Panc1 (cell line): ENCODE data around the gene SRP68. TPM values are rescaled to one million over a fixed set of nuclear protein-coding genes. Genes with fewer than 3 reads are reported as not detected.

Source experiments
- ATAC-seq: fragments of 200-7000 bp; cut with Tn5 transposase; 2 replicates; pipeline ENCODE4 v1.9.1; 2020; ENCODE audit warnings: mild to moderate bottlenecking, moderate library complexity
- BruUV-seq: library from RNA; stranded (reverse); fragments of 400-500 nt; replicated peaks from 2 replicates; lab custom pipeline; 2021; lab: Mats Ljungman, UMichigan
- CTCF ChIA-PET: fragments of 300-600 bp; sonication (Branson Sonifier 250); formaldehyde crosslinking; loops from one replicate; lab custom pipeline; 2022; ENCODE audit warnings: antibody characterized with exemption; lab: Charles Lee
- POLR2A ChIA-PET: fragments of 300-600 bp; sonication (Branson Sonifier 250); formaldehyde crosslinking; loops from one replicate; lab custom pipeline; 2022; ENCODE audit warnings: antibody characterized with exemption; lab: Charles Lee
- DNase-seq: peaks from one replicate; pipeline ENCODE4 v3.0.0-alpha.2; 2010; ENCODE audit warnings: low read depth, low spot score
- H3K27ac ChIP-seq: 2 replicates; pipeline ENCODE4 v1.5.1; 2011; ENCODE audit warnings: mild to moderate bottlenecking, low read length, inconsistent platforms
- H3K27me3 ChIP-seq: fragments of 200-500 bp; sonication (Bioruptor generic); 2 replicates; pipeline ENCODE4 v1.6.0; 2014; ENCODE audit warnings: low read length, inconsistent platforms; ENCODE audit not compliant: control insufficient read depth, insufficient read depth
- H3K36me3 ChIP-seq: fragments of 200-500 bp; sonication (Bioruptor generic); 2 replicates; pipeline ENCODE4 v1.5.1; 2014; ENCODE audit warnings: inconsistent platforms, mild to moderate bottlenecking, low read length, moderate library complexity; ENCODE audit not compliant: control insufficient read depth, insufficient read depth
- H3K4me1 ChIP-seq: 2 replicates; pipeline ENCODE4 v1.5.1; 2011; ENCODE audit warnings: inconsistent platforms, mild to moderate bottlenecking, low read length, moderate library complexity; ENCODE audit not compliant: control insufficient read depth, insufficient read depth
- H3K4me3 ChIP-seq, 2 experiments: 2 replicates each; pipeline ENCODE4 v1.5.1; 2011 to 2012; ENCODE audit warnings: low read depth in 2 of 2, low read length in 2 of 2, mild to moderate bottlenecking in 2 of 2, inconsistent platforms in 1 of 2, moderate library complexity in 1 of 2
- H3K9me3 ChIP-seq: fragments of 200-500 bp; sonication (Bioruptor generic); 2 replicates; pipeline ENCODE4 v1.5.1; 2014; ENCODE audit warnings: low read depth, mild to moderate bottlenecking, inconsistent platforms, low read length, moderate library complexity; ENCODE audit not compliant: control insufficient read depth, insufficient read depth
- CTCF ChIP-seq: fragments of 450-650 bp; IDR thresholded peaks from 2 replicates; pipeline ENCODE4 v1.5.1; 2017; ENCODE audit warnings: mild to moderate bottlenecking
- POLR2AphosphoS5 ChIP-seq: IDR thresholded peaks from 2 replicates; pipeline ENCODE4 v1.6.1; 2012; ENCODE audit warnings: mild to moderate bottlenecking, low read depth, low read length, moderate library complexity
- REST ChIP-seq, 2 experiments: IDR thresholded peaks; 2 replicates each; pipeline ENCODE4 v1.6.1; 2011 to 2012; ENCODE audit warnings: low read depth in 2 of 2, control low read depth in 1 of 2, low read length in 1 of 2, mild to moderate bottlenecking in 1 of 2, moderate library complexity in 1 of 2; ENCODE audit not compliant: insufficient read depth in 1 of 2
- SIN3A ChIP-seq: IDR thresholded peaks from 2 replicates; pipeline ENCODE4 v1.6.1; 2012; ENCODE audit warnings: low read depth, mild to moderate bottlenecking, low read length, moderate library complexity, borderline replicate concordance; ENCODE audit not compliant: insufficient read depth
- TCF7L2 ChIP-seq: IDR thresholded peaks from 2 replicates; pipeline ENCODE4 v1.6.1; 2011; ENCODE audit warnings: mild to moderate bottlenecking, low read depth, low read length, inconsistent platforms
- in situ Hi-C: cut with HindIII; loops from 2 replicates; pipeline ENCODE4 v1.10.0; 2016; ENCODE audit warnings: low sequenced_read_pairs, low pct_unique_long_range_greater_than_20kb
- intact Hi-C: fragments of 100-400 bp; cut with micrococcal nuclease; formaldehyde crosslinking; loops from one replicate; pipeline ENCODE4 v1.10.0; 2022; ENCODE audit not compliant: unreplicated experiment
- total RNA-seq: library from RNA; stranded (reverse); gene quantifications from one replicate; pipeline ENCODE4 v1.2.1, GENCODE V29; 2021; ENCODE audit not compliant: unreplicated experiment

SRP68 gene
- total RNA-seq, 1 experiment from 2014 or later: 100 TPM

GRCh38 chr17:76075364-76076145 is 3.2 kb upstream of the SRP68 start:
- in situ Hi-C loops: no loop called here
- Histone ChIP-seq H3K36me3 (peaks cover 7% of the 10 kb centered on the region; the same call in 1 of the 2 replicates), H3K9me3 (no peaks in the 10 kb centered on the region), H3K27ac (no peak overlapping the region), H3K4me3 (no peak overlapping the region), H3K27me3 (no peaks in the 10 kb centered on the region), H3K4me1 (peaks cover 12% of the 10 kb centered on the region)
- ChIA-PET POLR2A (no interaction called here), CTCF (interaction anchor here (0.8 kb wide), 1 partner anchor 104 kb away, joined by 3 read pairs; no protein-coding TSS in a partner anchor)
- intact Hi-C loops: no loop called here
- DNase-seq: no peak
- no TSS peak for BruUV-seq
- TF ChIP-seq CTCF: no peak
- no peak for TF ChIP-seq POLR2AphosphoS5
- TF ChIP-seq SIN3A: no peak
- no peak for TF ChIP-seq TCF7L2
- TF ChIP-seq REST (IDR thresholded peaks at IDR 0.05; ENCODE audit: insufficient read depth in 1 of 2, low read depth in 2 of 2, low read length in 1 of 2): no peak
- no peak for ATAC-seq

GRCh38 chr17:76074390-76075363 is 2.4 kb upstream of the SRP68 start, which contains the start of gene GALR2:
Gene GALR2, plus strand, starts transcription at chr17:76074781. Its CDS starts 103 bp downstream, at chr17:76074884.
- DNase-seq (no peak), ATAC-seq (no peak)
- Histone ChIP-seq H3K27me3 (no peaks in the 10 kb centered on the region), H3K4me1 (peaks cover 7% of the 10 kb centered on the region), H3K27ac (no peak within 1 kb of the TSS), H3K4me3 (peak within 1 kb of the TSS in 1 of 2 experiments; percentile 14; a peak in 3 of 4 replicates), H3K36me3 (peaks cover 7% of the 10 kb centered on the region; the same call in 1 of the 2 replicates), H3K9me3 (no peaks in the 10 kb centered on the region)
- intact Hi-C loops: no loop called here
- POLR2A ChIA-PET: no interaction called here
- CTCF ChIA-PET: no interaction called here
- in situ Hi-C loops: loop anchor here (25.0 kb wide), 1 partner anchor 137 kb away; the partner anchor contains the start of gene FBF1
- TF ChIP-seq CTCF: no peak
- no peak for TF ChIP-seq POLR2AphosphoS5
- no peak for TF ChIP-seq REST (IDR thresholded peaks at IDR 0.05; ENCODE audit: insufficient read depth in 1 of 2, low read depth in 2 of 2, low read length in 1 of 2)
- no peak for TF ChIP-seq SIN3A
- TF ChIP-seq TCF7L2: no peak
- no TSS peak for BruUV-seq
